Posterior vena cava (tissue), 2 donors: Measurements from ENCODE around the gene RAB36. TPM values are rescaled to one million over a fixed set of nuclear protein-coding genes. Genes with fewer than 3 reads are reported as not detected.

Experiments
- DNase-seq: peaks from one replicate; pipeline ENCODE4 v3.0.0-alpha.2; 2020; ENCODE audit warnings: low spot score
- intact Hi-C, 2 donors: fragments of 100-400 bp; cut with DNase I; formaldehyde crosslinking; loops; one replicate each; pipeline versions ENCODE4 v1.14.1 to v1.14.2; 2022 to 2023
- long read RNA-seq, 2 donors: library from polyadenylated mRNA; unstranded; transcript quantifications; one replicate each; pipeline ENCODE4 v2.0.0, GENCODE V29; 2020 to 2021
- total RNA-seq, 2 donors: library from RNA; stranded (reverse); fragmentation: NEBNext Ultra II Directional; extraction: Animal tissue kit (Norgen Biotek cat#: 25700); gene quantifications; one replicate each; pipeline ENCODE4 v1.2.1, GENCODE V29; 2021
- donor health status: DM: yes; HTN: yes; CAD: no.
- donor health status: DM: yes; HTN: yes; CAD: no.

RAB36 gene, protein sequence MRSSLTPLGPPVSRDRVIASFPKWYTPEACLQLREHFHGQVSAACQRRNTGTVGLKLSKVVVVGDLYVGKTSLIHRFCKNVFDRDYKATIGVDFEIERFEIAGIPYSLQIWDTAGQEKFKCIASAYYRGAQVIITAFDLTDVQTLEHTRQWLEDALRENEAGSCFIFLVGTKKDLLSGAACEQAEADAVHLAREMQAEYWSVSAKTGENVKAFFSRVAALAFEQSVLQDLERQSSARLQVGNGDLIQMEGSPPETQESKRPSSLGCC
- 1 to 10 TPM; 4.2 to 5.1 TPM for total RNA-seq
- long read RNA-seq, donor 1, partial matches to known transcripts: 0 of 1 reads
- long read RNA-seq, donor 1, other reads (novel, unspliced or antisense): 0 of 1 reads
- long read RNA-seq, donor 2, partial matches to known transcripts: 0 of 6 reads
- long read RNA-seq, donor 2, other reads (novel, unspliced or antisense): 6 of 6 reads

DNA sequence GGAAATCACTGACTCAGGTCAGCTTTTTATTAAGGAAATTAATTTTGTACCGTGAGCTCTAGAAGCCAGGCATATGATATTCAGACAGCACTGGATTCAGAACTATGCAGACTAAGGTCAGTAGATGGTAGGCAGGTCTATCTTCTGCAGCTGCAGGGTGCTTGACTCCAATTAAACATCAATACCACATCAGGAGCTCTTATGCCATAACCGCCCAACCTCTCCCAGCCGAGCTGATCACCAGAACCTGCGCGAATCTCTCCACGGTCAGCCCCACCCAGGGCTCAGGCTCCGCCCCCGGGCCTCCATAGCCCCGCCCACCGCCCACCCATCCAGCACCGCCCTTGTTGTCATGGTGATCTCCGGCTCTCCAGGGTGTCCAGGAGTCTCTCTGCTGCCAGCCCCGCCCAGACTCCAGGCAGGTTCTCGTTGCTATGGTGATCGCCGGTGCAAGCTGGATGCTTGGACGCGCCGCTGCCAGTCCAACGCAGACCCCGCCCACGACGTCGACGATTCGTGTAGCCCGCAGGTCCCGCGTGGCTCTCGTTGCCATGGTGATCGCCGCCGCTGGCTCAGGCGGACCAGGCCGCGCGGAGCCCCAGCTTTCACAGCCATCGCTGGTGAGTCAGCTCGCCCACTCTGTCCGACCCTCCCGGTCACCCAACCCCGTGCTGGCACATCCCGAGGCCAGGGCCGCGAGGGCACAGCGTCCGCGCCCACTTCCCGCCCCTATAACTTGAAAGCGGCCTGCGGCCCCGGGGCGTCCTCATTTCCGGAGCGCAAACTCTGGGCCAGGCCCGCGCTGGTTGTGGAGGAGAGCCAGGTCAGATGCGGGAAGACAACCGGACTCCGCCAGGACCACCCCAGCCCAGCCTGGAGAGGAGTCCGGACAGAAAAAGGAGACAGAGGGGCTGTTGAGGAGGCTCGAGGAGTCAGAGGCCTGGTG, at the start of gene RAB36:
Gene RAB36 (plus strand): TSS at position 546 of the 946 bp plus-strand sequence. CDS start 1,140 bp downstream, outside the sequence.
- peak; percentile 99 for DNase-seq
- intact Hi-C loops: loop anchor here in 1 of 2 donors (5.0 to 10.0 kb wide), 2 partner anchors 362 to 1000 kb away; no protein-coding TSS in a partner anchor

DNA sequence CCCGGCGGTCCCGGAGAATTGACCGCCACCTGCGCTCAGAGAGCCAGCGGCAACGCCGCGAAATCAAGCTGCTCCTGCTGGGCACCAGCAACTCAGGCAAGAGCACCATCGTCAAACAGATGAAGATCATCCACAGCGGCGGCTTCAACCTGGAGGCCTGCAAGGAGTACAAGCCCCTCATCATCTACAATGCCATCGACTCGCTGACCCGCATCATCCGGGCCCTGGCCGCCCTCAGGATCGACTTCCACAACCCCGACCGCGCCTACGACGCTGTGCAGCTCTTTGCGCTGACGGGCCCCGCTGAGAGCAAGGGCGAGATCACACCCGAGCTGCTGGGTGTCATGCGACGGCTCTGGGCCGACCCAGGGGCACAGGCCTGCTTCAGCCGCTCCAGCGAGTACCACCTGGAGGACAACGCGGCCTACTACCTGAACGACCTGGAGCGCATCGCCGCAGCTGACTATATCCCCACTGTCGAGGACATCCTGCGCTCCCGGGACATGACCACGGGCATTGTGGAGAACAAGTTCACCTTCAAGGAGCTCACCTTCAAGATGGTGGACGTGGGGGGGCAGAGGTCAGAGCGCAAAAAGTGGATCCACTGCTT, 49.4 kb upstream of the RAB36 start:
- intact Hi-C loops: no loop called here
- DNase-seq: no peak

DNA sequence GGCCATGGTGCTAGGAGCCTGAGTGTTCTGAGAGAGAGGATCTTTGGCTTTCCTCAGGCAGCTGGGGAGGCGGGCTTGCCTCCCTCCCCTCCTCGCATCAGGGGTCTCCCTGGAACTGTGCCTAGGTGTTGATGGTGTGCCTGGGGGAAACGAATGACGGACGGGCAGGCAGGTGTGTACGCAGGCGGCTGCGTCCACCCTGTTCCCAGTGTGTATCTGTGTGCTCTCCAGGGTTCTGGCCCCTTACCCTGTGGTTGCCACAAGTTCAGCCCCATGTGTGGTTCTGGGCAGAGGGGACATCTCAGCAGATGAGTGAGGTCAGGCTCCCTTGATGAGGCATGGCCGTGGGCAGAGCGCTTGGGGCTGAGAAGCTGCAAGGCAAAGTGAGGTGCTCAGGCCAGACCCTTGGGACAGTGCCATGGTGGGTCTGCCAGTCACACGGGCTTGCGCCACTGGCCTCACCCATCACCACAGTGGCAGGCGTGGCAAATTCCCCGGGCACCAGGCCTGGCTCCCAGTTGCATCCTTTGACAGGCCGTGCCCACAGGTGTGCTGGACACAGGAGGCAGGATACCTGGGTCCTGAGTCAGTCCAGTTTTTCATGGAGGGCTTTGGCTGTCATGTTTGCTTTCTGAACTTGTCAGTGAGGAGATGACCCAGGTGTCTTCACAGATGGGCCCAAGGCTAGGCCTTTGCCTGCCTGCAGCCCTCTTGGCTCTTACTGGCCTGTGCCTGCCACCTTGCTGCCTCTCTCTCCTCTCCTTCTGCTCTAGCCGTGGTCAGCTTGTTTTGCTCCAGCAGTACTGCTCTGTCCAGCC, 47.7 kb upstream of the RAB36 start:
- intact Hi-C loops: no loop called here
- no peak for DNase-seq

DNA sequence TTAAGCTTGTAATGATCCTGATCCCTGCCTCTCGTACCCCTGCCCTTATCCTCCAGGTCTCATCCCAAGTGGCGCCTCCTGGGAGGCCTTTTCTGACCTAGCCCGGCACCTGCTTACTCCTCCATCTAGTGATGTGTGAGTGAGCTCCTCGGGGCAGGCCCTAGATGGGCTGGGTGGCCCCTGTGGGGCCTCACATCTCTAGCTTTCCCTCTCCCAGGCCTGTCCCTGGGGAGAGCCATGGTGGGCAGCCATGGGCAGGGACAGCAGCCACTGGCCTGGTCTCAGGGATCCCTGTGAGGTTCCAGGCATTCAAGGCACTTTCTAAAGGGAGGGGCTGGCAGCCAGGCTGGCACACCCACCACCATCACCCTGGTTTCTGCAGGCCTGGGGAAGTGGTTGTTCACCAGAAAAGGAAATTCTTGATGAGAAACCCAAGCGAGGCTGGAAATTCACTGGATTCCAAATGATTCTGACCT, 47.0 kb upstream of the RAB36 start:
- no peak for DNase-seq
- intact Hi-C loops: no loop called here

DNA sequence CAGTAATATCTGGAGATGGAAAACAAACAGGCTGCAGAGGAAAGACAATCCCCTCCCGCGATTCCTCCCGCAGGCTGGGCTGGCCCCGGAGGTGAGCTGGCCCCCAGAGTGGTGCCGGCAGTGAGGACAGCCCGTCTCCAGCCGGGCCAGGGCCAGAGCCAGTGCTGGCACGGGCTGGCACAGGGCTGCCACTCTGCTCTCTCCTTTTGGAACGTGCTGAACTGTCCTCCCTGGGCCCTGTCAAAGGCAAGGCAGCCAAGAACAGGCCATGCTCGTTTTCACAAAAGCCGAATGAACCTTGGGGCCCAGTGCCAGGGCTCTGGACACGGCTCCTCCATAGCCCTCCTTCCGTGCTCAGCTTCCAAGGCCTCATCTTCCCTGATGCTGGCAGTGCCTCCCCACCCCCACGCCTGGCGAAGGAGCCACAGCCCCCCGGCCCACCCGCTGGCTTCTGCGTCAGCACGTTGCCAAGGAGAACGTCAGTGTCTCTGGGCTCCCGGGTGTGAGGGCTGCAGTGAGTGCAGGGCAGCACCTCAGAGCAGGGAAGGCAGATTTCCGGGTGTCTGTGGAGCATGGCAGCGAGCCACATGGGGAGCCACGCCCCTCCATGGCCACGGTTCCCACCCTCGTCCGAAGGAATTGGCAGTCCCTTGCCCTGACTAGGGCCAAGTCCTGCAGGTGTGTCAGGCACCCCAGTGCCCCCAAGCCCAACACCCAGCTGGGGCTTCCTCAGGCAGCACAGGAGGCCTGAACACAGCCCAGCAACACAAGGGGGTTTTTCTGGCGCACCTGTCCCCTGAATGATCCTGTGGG, 46.4 kb upstream of the RAB36 start:
- DNase-seq: no peak
- intact Hi-C loops: no loop called here

DNA sequence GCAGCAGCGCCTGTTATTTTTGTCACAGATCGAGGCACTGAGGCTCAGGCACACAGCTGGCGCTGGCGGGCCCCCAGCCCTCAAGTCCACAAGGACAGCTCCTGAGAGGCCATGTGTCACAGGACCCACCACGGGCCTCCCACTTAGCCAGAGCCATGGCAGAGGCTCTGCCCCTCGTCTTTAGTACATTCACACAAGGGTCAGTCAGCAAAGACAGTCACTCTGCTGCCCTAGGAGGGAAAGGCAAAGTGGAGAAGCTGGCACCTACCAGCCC, 45.8 kb upstream of the RAB36 start:
- intact Hi-C loops: no loop called here
- no peak for DNase-seq

DNA sequence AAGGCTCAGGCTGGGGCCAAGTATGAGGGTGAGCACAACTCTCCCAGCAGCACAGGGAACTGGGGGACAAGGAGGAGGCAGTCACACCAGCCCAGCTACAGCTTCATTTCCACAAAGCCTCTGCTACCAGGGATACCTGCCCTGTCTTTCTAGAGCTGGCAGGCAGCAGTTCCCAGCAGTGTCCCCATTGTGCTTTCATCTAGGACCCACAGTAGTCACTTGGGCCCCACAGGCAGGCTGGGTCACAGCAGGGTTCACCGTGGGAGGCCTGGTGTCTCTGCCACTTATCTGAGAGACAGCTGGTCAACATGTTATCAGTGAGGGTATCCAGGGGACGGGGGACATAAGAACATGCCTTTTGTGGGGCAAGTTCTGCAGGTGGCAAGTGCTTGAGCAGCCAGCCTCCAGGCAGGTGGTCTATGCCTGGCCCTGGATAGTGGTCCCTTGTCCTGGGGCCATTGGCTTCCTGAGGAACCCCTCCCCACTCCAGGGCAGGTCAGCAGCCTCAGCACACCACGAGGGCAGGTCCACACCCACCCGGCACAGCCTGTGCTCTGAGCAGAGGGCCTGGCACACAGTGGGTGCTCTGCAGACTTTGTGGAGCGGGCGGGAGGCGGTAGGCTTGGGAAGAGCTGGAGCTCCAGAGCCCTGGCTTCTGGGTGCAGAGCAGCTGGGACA, 45.0 kb upstream of the RAB36 start:
- no peak for DNase-seq
- intact Hi-C loops: no loop called here

DNA sequence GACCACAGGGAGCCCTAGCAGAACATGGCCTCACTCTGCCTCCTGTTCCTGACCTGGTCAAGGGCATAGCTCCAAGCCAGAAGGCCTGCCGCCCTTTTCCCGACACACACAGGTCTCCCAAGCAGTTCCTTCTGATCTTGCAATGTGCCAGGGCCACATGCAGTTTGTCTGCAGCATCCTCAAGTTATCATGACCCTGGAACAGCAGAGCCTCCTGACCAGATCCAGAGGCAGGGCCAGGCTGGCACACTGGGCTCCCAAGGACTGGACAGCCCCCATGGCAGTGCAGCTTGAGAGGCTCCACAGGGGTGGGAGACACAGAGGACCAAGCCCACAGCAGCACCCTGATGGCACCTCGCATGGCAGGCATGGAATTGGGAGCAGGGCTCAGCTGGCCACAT, 43.8 kb upstream of the RAB36 start:
- DNase-seq: no peak
- intact Hi-C loops: no loop called here

DNA sequence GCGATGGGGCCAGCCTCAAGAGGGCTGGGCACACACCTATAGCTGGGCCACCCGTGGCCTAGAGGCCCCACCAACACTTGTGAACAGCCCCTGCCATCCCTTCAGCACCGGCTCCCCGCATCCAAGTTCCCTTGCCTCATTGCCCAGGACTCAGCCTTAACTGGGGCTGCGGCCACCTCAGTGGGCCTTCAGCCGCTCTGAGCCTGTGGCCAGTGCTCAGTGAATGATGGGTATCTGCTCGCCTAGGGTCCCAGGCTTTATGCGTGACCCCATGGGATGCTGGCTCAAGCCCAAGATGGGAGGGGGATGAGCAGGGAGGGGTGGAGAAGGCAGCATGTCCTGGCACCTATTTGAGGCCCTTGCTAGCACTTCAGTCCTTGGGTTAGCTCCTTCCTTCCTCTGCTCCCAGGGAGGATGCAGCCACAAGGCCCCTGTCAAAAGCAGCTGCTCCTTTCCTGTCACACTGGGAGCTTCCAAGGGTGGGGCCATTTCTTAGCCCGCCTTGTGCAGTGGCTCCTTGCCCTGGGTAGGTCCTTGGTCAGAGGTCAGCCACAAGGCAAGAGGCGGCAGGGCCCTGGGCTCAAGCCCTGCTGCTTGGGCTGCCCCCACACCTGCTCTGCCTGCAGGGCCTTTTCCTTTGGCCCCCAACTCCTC, 43.1 kb upstream of the RAB36 start:
- intact Hi-C loops: no loop called here
- DNase-seq: no peak

DNA sequence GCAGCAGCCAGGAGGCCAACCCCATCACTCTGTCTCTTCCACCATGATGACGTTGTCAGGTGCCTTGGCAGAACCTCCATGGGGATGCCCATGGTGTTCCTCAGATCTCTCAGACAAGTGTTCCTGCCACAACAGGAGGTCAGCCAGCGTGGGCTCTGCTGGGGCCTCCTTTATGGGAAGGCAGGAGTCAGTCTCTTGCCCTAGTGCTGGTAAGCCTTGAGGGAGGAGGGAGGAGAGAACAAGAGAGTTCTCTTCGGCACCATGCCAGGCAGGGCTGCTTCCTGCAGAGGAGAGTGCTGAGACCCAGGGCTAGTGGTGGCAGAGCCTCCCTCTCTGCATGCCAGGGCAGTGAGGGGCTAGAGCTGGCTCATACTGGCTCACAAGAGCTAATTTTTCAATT, 42.5 kb upstream of the RAB36 start:
- DNase-seq: no peak

DNA sequence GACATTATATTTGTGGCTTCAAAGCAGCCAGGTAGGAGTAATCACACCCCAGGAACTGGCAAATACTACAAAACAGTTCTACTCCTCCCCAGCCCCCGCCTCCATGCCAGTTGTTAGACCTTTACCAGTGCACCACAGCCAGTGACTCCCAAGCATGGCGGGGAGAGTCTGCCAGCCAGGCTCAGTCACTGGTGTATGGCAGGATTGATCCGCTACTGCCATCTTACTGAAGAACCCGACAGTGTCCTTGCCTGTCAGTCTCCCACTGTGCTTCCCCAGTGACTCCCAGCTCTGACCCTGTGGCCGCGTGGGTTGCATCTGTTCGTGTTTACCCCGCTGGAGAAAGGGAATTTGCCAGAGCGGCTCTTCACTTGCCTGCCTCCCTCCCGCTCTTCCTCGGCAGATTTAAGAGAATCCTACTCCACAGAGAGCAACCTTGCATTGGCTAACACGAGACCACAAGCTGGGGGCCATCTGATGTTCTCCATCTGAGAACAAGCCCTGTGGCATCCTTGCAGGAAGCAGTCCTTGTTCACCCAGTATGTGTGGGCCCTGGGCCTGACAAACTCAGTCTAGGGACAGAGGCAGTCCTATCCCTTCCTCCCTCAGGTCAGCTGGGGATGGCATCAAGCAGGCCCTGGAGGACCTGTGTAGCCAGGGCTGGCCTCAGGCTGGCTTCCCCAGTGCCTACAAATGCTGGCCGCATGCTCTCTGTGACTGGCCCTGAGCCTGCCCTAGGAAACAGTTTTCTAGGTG, 41.9 kb upstream of the RAB36 start:
- no peak for DNase-seq
- intact Hi-C loops: no loop called here

More for the DNA sequence above, 42.5 kb upstream of the RAB36 start:
- intact Hi-C loops: no loop called here

DNA sequence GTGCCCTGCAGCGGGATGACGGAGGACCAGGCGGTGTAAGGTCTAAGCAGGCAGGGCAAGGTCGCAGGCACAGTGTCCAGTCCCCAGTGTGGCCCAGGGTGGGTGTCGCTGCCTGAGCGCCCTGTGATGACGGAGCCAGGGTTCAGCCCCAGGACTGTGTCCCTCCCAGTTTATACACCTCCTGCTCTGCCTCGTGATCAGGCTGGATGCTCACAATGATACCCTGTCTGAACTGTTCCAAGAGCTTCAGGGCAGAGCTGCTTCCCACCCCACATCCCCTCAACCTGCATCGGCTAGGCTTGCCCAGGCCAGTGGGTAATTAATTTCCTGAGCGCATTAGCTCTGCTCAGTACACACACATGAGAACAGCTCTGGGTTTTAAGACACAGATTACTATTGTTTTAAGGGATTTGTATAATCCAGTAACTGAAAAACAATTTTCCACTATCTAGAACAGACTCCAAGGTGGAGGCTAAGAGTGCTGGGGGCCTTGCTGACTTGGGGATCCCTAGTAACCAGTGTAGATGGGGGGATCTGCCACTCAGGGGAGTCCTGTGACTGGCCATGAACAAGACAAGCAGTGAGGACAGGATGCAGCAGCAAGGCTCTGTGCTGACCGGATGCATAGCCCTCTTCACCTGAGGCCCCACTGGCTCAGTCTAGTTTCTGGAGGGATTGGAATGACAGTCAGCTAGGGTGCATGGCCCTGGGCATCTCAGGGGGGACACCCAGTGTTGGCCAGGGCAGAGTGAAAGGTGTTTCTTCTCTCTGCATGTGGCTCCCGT, 40.9 kb upstream of the RAB36 start:
- intact Hi-C loops: no loop called here
- no peak for DNase-seq

DNA sequence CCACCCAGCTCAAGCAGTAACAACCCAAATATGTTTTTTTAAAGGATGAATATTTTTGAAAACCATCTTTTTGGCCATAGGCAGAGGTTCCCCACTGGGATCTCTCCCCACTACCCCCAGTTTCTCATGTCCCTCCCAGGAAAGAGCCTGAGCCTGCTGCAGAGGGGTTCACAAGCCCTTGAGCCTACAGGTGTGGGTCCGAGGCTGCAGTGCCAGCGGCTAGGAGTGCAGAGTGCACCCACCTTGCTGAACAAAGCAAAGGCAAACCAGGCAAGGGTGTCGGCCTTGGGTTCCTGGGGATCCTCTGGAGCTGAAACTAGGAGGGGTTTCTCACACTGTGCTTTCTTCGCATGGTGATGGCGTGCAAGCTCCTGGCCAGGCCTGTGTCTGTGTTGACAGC, 40.0 kb upstream of the RAB36 start:
- intact Hi-C loops: no loop called here
- DNase-seq: no peak

DNA sequence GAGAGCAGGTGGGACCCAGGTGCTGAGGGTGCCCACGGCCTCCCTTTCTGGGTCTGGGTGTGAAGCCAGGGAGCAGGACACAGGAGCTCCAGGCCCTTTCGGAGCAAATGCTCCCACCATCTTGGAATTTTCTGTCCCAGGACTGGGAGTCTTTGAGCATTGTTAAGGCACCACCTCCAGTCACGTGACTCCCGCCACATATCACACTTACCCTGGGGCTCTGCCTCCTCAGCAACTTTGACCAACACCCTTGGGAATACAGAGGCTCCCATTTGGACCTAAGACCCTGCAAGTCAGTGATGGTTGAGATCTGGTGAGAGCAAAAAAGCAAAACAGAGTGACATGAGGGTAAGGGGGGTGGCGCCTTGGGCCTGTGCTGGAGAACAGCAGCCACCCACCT, 39.4 kb upstream of the RAB36 start:
- intact Hi-C loops: no loop called here
- no peak for DNase-seq

DNA sequence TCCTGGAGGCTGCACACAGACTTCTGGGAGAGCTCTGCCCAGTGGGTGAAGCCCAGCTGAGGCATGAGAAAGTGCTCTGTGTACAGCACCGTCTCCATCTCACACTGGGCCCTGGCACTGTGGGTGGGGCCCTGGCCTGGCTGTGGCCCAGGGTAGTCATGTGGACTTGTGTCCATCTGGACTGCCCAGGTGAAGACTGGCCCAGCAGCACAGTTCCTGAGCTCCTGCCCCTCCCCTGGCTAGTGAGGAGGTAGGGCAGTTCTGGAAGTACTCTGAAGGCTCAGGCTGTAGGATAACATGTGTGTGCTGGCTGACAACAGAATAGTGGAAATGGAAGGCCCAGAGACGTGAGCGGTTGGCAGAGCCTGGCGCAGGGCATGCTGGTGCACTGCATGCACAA, 38.9 kb upstream of the RAB36 start:
- intact Hi-C loops: no loop called here
- no peak for DNase-seq

DNA sequence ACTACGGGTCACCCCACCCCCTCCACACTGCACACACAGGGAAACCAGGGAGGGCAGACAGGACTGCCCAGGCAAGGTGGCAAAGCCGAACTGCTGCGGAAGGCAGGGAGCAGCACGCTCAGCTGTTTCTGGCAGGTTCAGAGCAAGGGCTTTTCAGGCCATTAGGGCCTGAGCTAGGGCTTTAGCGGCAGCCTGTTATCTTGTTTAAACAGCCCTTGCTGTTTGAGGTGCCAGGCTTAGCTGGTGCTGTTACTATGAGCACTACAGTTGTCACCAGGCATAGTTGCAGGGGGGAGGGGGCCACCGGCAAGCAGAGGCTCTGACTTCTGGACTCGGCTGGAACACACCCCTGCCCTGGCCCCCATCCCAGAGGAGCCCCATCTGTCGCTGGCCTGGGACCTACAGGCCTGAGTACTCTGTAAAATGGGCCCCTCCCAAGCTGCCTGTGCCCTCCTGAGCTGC, 38.3 kb upstream of the RAB36 start:
- intact Hi-C loops: no loop called here
- no peak for DNase-seq
